BLaER1 (cell line): ENCODE results near the gene PALD1.

Experiments used
- H3K27ac ChIP-seq: shearing (Covaris generic); formaldehyde crosslinking; 2 replicates; pipeline ENCODE4 v1.8.1; 2022
- H3K27me3 ChIP-seq: shearing (Covaris generic); formaldehyde crosslinking; 2 replicates; pipeline ENCODE4 v1.8.1; 2022
- H3K36me3 ChIP-seq: shearing (Covaris generic); formaldehyde crosslinking; 2 replicates; pipeline ENCODE4 v1.8.1; 2022
- H3K4me1 ChIP-seq: shearing (Covaris generic); formaldehyde crosslinking; 2 replicates; pipeline ENCODE4 v1.8.1; 2022
- H3K4me2 ChIP-seq: shearing (Covaris generic); formaldehyde crosslinking; 2 replicates; pipeline ENCODE4 v1.8.1; 2022
- H3K4me3 ChIP-seq: shearing (Covaris generic); formaldehyde crosslinking; 2 replicates; pipeline ENCODE4 v1.8.1; 2022
- H3K9ac ChIP-seq: shearing (Covaris generic); formaldehyde crosslinking; 2 replicates; pipeline ENCODE4 v1.8.1; 2022
- H3K9me3 ChIP-seq: shearing (Covaris generic); formaldehyde crosslinking; 2 replicates; pipeline ENCODE4 v1.8.1; 2022
- H4K20me1 ChIP-seq: shearing (Covaris generic); formaldehyde crosslinking; 2 replicates; pipeline ENCODE4 v1.8.1; 2022
- Cebpa-rat ChIP-seq: shearing (Covaris generic); IDR thresholded peaks from 2 replicates; pipeline ENCODE4 v1.8.1; 2022

PALD1 gene

DNA sequence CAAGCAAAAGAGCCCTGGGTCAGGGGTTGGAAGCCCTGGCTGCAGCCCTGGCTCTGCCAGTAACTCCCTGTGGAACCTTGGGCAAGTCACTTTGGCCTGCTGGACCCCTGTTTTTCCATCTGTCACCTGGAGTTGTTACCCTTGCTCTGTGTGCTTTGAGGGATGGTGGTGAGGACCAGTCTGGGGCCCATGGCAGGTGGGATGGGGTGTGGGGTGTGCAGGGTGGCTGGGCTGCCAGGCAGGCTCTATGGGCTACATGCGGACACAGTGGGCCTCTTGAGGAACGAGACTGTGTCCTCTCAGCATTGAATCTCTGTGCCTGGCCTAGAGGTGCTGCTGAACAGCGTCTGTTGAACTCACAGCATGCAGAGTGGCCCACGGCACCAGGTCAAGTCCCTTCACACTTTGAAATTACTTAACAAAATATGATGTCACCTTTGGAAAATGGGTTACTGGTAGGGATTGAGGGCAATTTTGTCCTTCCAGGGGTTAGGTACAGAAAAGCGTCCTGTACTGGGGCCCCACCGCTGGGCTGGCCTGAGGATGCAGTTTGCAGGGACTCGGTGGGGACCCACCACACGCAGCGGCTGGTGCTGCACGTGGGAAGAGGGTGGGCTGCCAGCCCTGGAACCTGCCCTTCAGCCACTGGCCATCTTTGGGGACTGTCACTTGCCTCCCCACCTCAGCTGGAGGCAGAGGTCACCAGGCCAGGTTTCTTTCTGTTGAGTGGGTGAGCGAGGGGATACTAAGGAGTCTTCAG is 78.7 kb downstream of the PALD1 start:
- Histone ChIP-seq H3K27ac (peak overlapping the region; percentile 22; the same call in 1 of the 2 replicates), H3K27me3 (no peaks in the 10 kb centered on the region), H3K4me2 (peak overlapping the region; percentile 37), H3K4me3 (no peak overlapping the region), H4K20me1 (peaks cover 35% of the 10 kb centered on the region; the same call in 1 of the 2 replicates), H3K36me3 (peaks cover 40% of the 10 kb centered on the region), H3K9ac (no peak overlapping the region), H3K4me1 (peaks cover 52% of the 10 kb centered on the region), H3K9me3 (no peaks in the 10 kb centered on the region)
- no peak for TF ChIP-seq Cebpa-rat

DNA sequence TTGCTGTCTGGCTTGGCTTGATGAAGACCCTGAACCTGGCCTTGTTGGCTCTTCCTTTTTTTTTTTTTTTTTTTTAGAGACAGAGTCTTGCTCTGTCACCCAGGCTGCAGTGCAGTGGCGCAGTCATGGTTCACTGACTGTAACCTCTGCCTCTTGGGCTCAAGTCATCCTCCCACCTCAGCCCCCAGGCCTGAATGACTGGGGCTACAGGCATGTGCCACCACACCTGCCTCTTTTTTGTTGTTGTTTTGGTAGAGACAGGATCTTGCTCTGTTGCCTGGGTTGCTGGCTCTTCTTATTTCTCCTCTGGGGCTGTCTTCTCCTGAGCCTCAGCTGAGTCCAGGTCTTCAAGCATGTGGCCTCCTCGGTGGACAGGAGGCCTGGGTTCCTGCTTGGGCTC is 79.3 kb downstream of the PALD1 start:
- Histone ChIP-seq H3K27ac (peak overlapping the region; percentile 22; the same call in 1 of the 2 replicates), H4K20me1 (peaks cover 36% of the 10 kb centered on the region; the same call in 1 of the 2 replicates), H3K4me2 (peak overlapping the region; percentile 37), H3K4me1 (peaks cover 58% of the 10 kb centered on the region), H3K9me3 (no peaks in the 10 kb centered on the region), H3K36me3 (peaks cover 34% of the 10 kb centered on the region), H3K27me3 (no peaks in the 10 kb centered on the region), H3K9ac (no peak overlapping the region), H3K4me3 (no peak overlapping the region)
- no peak for TF ChIP-seq Cebpa-rat

- H3K27ac ChIP-seq = no peak overlapping the region
- H3K4me1 ChIP-seq = peaks cover 62% of the 10 kb centered on the region
- no peak for TF ChIP-seq Cebpa-rat
These were observed 79.7 kb downstream of the PALD1 start for GRCh38 chr10:70558295-70558694.

GRCh38 chr10:70558871-70559810 is 80.6 kb downstream of the PALD1 start:
- no peaks in the 10 kb centered on the region for H3K27me3 ChIP-seq
- peak overlapping the region; percentile 87 for H3K4me2 ChIP-seq
- peaks cover 71% of the 10 kb centered on the region for H3K4me1 ChIP-seq
- no peak overlapping the region for H3K9ac ChIP-seq
- H3K27ac ChIP-seq = no peak overlapping the region
- H4K20me1 ChIP-seq = peaks cover 36% of the 10 kb centered on the region; the same call in 1 of the 2 replicates
- peaks cover 29% of the 10 kb centered on the region for H3K36me3 ChIP-seq
- H3K4me3 ChIP-seq = no peak overlapping the region
- TF ChIP-seq Cebpa-rat = no peak
- no peaks in the 10 kb centered on the region for H3K9me3 ChIP-seq

More at GRCh38 chr10:70558295-70558694, 79.7 kb downstream of the PALD1 start:
- no peaks in the 10 kb centered on the region for H3K27me3 ChIP-seq
- H3K4me3 ChIP-seq = no peak overlapping the region
- H3K9ac ChIP-seq = no peak overlapping the region
- peaks cover 30% of the 10 kb centered on the region for H3K36me3 ChIP-seq
- peak overlapping the region; percentile 37 for H3K4me2 ChIP-seq
- no peaks in the 10 kb centered on the region for H3K9me3 ChIP-seq
- H4K20me1 ChIP-seq = peaks cover 36% of the 10 kb centered on the region; the same call in 1 of the 2 replicates

- Histone ChIP-seq H3K4me2 (peak overlapping the region; percentile 87; the same call in 1 of the 2 replicates), H3K27ac (0 out of 2 replicates have a peak overlapping the region, but pooled peaks have one; percentile 51)
These were observed 81.3 kb downstream of the PALD1 start for GRCh38 chr10:70559861-70560260.

GRCh38 chr10:70560511-70560941 is 82.0 kb downstream of the PALD1 start:
- H4K20me1 ChIP-seq = peaks cover 36% of the 10 kb centered on the region; the same call in 1 of the 2 replicates
- no peaks in the 10 kb centered on the region for H3K9me3 ChIP-seq
- no peaks in the 10 kb centered on the region for H3K27me3 ChIP-seq
- H3K4me1 ChIP-seq = peaks cover 85% of the 10 kb centered on the region
- H3K9ac ChIP-seq = no peak overlapping the region
- peak overlapping the region; percentile 87 for H3K4me2 ChIP-seq
- peak overlapping the region; percentile 51 for H3K27ac ChIP-seq
- peaks cover 31% of the 10 kb centered on the region for H3K36me3 ChIP-seq
- TF ChIP-seq Cebpa-rat = no peak
- H3K4me3 ChIP-seq = no peak overlapping the region

More at GRCh38 chr10:70559861-70560260, 81.3 kb downstream of the PALD1 start:
- H4K20me1 ChIP-seq = peaks cover 36% of the 10 kb centered on the region; the same call in 1 of the 2 replicates
- no peak overlapping the region for H3K9ac ChIP-seq
- H3K36me3 ChIP-seq = peaks cover 36% of the 10 kb centered on the region
- H3K4me1 ChIP-seq = peaks cover 78% of the 10 kb centered on the region
- H3K9me3 ChIP-seq = no peaks in the 10 kb centered on the region
- H3K27me3 ChIP-seq = no peaks in the 10 kb centered on the region
- no peak for TF ChIP-seq Cebpa-rat
- no peak overlapping the region for H3K4me3 ChIP-seq

DNA sequence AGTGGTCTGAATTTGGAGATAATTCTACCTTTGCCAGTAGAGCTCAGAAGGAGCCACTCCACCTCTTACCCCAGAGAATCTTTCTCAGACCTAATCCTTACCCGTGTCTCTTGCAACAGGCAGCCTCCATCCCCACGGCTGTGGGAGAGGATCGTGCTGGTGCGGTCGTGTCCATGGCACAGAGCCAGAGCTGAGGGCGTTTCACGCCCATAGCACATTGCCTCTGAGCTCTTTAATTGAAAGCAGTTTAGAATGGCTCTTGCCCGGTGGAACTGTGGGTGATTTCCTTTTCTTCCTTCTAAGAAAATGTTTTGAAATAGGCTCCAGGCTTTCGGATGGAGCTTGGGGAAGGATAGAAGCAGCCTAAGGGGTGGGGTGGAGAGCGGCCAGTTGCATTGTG is 82.5 kb downstream of the PALD1 start:
- Histone ChIP-seq H3K27me3 (no peaks in the 10 kb centered on the region), H3K9me3 (no peaks in the 10 kb centered on the region), H3K36me3 (peaks cover 32% of the 10 kb centered on the region), H3K4me1 (peaks cover 90% of the 10 kb centered on the region), H3K4me3 (no peak overlapping the region), H3K27ac (peak overlapping the region; percentile 51), H4K20me1 (peaks cover 38% of the 10 kb centered on the region; the same call in 1 of the 2 replicates), H3K9ac (no peak overlapping the region), H3K4me2 (peak overlapping the region; percentile 87)
- no peak for TF ChIP-seq Cebpa-rat

DNA sequence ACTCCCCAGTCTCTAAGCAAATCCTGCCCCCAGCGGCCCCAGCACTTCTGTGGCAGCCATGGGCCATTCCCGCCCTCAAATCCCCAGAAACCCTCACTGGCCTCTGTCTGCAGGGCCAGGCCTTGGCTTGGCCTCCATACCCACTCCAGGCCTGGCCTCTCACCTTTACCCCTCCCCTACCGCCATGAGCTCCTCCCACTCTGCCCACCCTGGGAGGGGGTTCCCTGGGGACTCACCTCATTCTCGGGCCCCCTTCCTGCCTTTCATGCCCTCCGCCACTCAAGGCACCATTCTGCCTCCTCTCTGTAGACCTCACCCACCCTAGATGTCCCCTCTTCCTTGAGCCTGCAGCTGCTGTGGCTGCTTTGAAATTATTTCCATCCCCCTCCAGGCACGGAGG is 83.0 kb downstream of the PALD1 start:
- H3K9me3 ChIP-seq = no peaks in the 10 kb centered on the region
- no peak overlapping the region for H3K4me3 ChIP-seq
- H4K20me1 ChIP-seq = peaks cover 43% of the 10 kb centered on the region; the same call in 1 of the 2 replicates
- peak overlapping the region; percentile 87 for H3K4me2 ChIP-seq
- H3K4me1 ChIP-seq = peaks cover 95% of the 10 kb centered on the region
- peaks cover 32% of the 10 kb centered on the region for H3K36me3 ChIP-seq
- TF ChIP-seq Cebpa-rat = no peak
- H3K27ac ChIP-seq = peak overlapping the region; percentile 79
- no peaks in the 10 kb centered on the region for H3K27me3 ChIP-seq
- no peak overlapping the region for H3K9ac ChIP-seq

GRCh38 chr10:70562036-70562755 is 83.6 kb downstream of the PALD1 start:
- Histone ChIP-seq H3K36me3 (peaks cover 32% of the 10 kb centered on the region), H3K9me3 (no peaks in the 10 kb centered on the region), H3K4me1 (peaks cover 97% of the 10 kb centered on the region), H3K4me2 (peak overlapping the region; percentile 87), H4K20me1 (peaks cover 47% of the 10 kb centered on the region; the same call in 1 of the 2 replicates), H3K4me3 (no peak overlapping the region), H3K27ac (peak overlapping the region; percentile 79), H3K27me3 (no peaks in the 10 kb centered on the region), H3K9ac (peak overlapping the region; percentile 43; the same call in 1 of the 2 replicates)
- no peak for TF ChIP-seq Cebpa-rat
